Measurements from ENCODE around the gene STAG3.
"Not testable (repeated sequence)": the region's sequence is repeated elsewhere in the genome, so short reads cannot be mapped to it uniquely, and the experiment has no call there.

DNA sequence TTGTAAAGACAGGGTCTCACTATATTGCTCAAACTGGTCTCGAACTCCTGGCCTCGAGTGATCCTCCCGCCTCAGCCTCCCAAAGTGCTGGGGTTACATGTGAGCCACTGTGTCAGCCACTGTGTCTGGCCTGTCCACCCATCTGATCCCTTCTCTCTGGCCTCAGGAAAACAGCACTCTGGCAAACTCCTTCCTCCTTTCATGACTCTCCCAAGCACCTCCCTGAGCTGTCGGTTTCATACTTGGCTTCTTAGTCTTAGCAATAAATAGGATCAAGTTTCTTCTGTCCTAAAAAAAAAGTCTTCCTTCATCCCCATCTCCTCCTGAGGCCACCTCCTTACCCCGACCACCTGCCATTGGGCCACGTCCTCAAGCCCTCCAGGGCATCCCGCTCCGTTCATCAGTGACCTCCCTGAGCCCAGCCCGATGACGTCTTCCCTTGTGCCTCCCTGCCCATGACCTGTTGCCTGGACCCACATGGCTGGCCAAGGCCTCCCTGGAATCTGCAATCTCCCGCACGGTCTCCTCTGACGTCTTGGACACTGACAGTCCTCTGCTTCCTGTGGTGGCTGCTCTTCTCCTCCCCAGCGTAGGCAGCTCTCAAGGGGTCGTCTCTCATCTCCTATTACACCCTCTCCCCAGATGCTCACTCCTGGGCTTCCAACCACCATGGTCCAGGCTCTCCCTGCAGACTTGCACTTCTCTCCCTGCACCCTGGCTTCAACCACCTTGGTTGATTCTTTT is 68.6 kb downstream of the STAG3 start:
- TF ChIP-seq POLR2A (IDR thresholded peaks at IDR 0.05; ENCODE audit: low read depth, low read length): not testable (repeated sequence)
- TF ChIP-seq, protein P1, sequence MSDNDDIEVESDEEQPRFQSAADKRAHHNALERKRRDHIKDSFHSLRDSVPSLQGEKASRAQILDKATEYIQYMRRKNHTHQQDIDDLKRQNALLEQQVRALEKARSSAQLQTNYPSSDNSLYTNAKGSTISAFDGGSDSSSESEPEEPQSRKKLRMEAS (IDR thresholded peaks at IDR 0.05; ENCODE audit: insufficient read depth, insufficient read length): not testable (repeated sequence)

All from endothelial cell of umbilical vein (primary cell).